HEK293 (cell line): ENCODE results near the gene RAB11FIP3.

Experiments
- CTCF ChIP-seq: fragments of 450-650 bp; formaldehyde crosslinking; IDR thresholded peaks from 2 replicates; pipeline ENCODE4 v1.5.1; 2016; ENCODE audit warnings: missing biosample characterization, missing genetic modification characterization
- ELK4 ChIP-seq: IDR thresholded peaks from 2 replicates; pipeline ENCODE4 v1.6.1; 2011; ENCODE audit warnings: mild to moderate bottlenecking, low read depth, low read length, borderline replicate concordance
- ZNF16 ChIP-seq: fragments of 450-650 bp; formaldehyde crosslinking; IDR thresholded peaks from 2 replicates; pipeline ENCODE4 v1.5.1; 2016; ENCODE audit warnings: low read depth, missing biosample characterization, missing genetic modification characterization
- ZNF184 ChIP-seq: fragments of 450-650 bp; IDR thresholded peaks from 2 replicates; pipeline ENCODE4 v1.5.1; 2018; ENCODE audit warnings: missing biosample characterization, mild to moderate bottlenecking, missing genetic modification characterization
- ZNF211 ChIP-seq: fragments of 450-650 bp; formaldehyde crosslinking; IDR thresholded peaks from 2 replicates; pipeline ENCODE4 v1.5.1; 2016; ENCODE audit warnings: low read depth, missing biosample characterization, missing genetic modification characterization
- ZNF23 ChIP-seq: fragments of 450-650 bp; formaldehyde crosslinking; IDR thresholded peaks from 2 replicates; pipeline ENCODE4 v1.5.1; 2016; ENCODE audit warnings: missing biosample characterization, missing genetic modification characterization, borderline replicate concordance
- ZNF658 ChIP-seq: fragments of 450-650 bp; formaldehyde crosslinking; IDR thresholded peaks from 2 replicates; pipeline ENCODE4; 2016; ENCODE audit warnings: missing biosample characterization, missing genetic modification characterization
- ZNF777 ChIP-seq: fragments of 450-650 bp; formaldehyde crosslinking; IDR thresholded peaks from 2 replicates; pipeline ENCODE4 v1.5.1; 2017; ENCODE audit warnings: missing biosample characterization, missing genetic modification characterization, borderline replicate concordance
- ZSCAN23 ChIP-seq: fragments of 450-650 bp; formaldehyde crosslinking; IDR thresholded peaks from 2 replicates; pipeline ENCODE4 v1.5.1; 2016; ENCODE audit warnings: missing biosample characterization, missing genetic modification characterization

- no peak for TF ChIP-seq ZNF211 (tag by site-specific recombination)
- no peak for TF ChIP-seq ZNF777 (tag by site-specific recombination)
- TF ChIP-seq ZNF658 (tag by site-specific recombination) = no peak
- no peak for TF ChIP-seq CTCF (tag by site-specific recombination)
- TF ChIP-seq ZSCAN23 = no peak
- TF ChIP-seq ZNF16 (tag by site-specific recombination) = no peak
- no peak for TF ChIP-seq ZNF23 (tag by site-specific recombination)
- no peak for TF ChIP-seq ELK4
- no peak for TF ChIP-seq ZNF184 (tag by site-specific recombination)
Observed at GRCh38 chr16:569445-570254, 144.2 kb downstream of the RAB11FIP3 start, which contains the start of gene PIGQ.
